GM19328 (cell line): ENCODE measurements around the gene LINGO3.

ENCODE experiments used
- ATAC-seq: cut with Tn5 transposase; IDR thresholded peaks from one replicate; pipeline ENCODE4 v1.9.1; 2021; ENCODE audit warnings: mild to moderate bottlenecking, moderate library complexity; ENCODE audit not compliant: unreplicated experiment

Gene LINGO3

DNA sequence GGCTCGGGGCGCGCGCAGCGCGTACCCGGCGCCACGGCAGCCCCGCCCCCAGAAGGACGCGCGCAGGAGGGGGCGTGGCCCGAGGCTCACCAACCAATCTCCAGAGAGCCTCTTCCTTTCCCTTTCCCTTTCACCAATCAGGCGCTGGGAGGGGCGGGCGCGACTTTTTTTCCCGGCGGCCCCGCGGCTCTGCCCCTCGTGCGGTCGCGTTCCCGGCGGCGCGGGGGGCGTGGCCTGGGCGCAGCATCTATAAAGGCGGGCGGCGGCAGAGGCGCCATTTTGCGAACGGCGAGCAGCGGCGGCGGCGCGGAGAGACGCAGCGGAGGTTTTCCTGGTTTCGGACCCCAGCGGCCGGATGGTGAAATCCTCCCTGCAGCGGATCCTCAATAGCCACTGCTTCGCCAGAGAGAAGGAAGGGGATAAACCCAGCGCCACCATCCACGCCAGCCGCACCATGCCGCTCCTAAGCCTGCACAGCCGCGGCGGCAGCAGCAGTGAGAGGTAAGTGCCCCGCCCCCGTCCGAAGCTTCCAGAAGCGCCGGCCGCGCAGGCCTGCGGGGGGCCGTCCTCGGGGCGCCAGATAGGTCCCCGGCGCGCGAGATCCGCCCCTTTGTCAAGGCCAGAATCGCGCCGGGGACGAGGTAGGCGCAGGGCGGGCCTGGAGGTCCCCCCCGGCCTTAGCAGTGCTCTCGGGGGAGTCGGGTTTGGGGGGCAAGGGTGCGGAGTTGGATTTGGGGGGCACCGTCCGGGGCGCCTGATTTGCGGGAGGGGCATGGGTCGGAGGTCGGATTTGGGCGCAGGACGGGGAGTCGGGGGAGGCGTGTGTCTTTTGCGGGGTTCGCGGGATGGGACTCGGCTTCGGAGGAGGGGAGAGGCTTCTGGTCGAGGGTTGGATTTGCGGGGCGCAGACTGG is 38.5 kb downstream of the LINGO3 start:
- peak; percentile 60 for ATAC-seq

DNA sequence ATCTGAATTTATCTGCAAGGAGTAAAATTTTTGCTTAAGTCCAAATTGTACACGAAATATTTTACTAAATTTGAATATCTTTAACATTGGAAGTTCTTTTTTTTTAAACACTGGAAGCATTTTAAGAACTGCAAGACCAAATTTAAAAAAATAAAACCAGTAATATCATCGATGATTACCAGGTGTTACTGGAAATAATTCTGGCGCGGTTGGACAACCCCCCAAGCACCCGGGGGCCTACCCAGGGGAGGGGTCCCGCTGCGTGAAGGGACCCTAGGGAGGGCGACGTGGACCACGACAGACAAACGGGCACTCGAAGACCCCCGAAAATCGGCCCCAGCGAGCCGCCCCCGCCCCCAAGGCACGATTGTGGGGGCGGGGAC is 39.1 kb downstream of the LINGO3 start:
- ATAC-seq = no peak

DNA sequence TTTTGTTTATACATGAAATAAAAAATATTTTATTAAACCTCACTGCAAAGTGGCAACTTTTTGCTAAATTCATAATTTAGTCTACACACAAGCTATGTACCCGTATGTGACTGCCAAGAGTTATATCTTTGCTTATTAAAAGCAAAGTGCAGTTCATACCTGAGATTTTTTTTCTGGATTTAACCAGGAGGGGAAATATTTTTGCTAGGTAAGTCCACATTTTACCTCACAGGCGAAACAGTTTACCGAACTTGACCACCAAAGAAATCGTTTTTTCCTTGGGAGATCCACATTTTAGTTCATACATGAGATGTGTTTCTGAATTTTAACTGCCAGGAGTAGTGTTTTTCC is 39.5 kb downstream of the LINGO3 start:
- no peak for ATAC-seq

DNA sequence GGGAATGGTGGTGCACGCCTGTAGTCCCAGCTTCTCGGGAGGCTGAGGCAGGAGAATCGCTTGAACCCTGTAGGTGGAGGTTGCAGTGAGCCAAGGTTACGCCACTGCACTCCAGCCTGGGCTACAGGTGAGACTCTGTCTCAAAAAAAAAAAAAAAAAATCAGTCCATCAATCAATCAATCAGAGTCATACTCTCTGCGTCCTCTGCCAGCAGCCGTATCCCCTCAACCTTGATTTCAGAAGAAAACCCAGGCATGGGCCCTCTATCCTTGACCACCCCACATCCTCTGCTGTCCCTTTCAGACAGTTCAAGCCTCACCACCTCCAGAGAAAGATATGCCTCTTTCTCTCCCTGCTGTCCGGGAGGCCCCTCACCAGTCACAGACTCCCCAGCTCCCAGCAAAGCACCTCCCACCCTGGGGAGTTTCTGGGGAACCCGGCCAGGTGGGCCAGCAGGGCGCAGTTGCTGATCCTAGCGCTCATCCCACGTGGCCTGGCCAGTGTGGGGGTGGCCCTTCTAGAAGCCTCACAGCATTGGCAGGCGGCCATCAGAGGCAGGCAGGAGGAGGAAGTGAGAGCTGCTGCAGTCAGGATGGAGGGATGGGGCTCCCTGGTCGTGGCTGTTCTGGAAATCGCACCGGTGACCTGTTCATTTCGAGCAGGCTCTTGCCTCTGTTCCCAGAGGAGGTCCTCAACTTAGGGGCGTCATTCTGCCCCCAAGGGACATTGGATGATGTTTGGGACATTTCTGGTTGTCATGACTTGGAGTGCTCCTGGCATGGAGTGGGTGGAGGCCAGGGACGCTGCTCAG is 41.6 kb downstream of the LINGO3 start:
- ATAC-seq = no peak

DNA sequence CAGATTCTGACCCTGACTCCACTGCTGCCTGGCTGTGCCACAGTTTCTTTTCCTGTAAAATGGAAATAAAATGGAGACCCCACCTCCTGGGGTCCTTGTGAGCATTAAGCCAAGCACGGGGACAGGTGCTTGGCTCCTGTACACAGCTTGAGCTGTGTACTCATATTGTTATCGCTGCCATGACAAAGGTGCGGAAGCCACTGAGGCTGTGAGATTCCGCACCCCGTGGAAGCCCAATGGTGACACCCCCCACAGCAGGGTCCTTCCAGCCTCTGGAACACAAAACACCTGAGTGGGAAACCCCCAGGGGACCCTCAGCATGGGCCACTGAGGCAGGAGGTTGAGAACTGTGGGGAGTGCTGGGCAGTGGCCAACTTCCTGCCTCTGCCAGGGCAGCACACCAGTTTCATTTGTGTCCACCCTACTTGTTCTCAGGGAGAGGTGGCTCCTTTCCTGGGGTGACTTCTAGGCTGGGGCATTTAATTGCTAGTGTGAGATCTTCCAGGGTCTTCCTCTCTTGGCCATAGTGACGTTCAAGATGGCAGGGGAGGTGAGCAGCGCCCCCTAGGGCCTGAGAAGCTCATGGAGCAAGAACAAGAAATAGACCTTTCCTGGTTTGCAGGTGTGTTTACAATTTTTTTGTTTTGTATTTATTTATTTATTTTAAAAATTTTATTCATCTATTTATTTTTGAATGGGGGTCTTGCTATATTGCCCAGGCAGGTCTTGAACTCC is 46.3 kb downstream of the LINGO3 start:
- no peak for ATAC-seq

DNA sequence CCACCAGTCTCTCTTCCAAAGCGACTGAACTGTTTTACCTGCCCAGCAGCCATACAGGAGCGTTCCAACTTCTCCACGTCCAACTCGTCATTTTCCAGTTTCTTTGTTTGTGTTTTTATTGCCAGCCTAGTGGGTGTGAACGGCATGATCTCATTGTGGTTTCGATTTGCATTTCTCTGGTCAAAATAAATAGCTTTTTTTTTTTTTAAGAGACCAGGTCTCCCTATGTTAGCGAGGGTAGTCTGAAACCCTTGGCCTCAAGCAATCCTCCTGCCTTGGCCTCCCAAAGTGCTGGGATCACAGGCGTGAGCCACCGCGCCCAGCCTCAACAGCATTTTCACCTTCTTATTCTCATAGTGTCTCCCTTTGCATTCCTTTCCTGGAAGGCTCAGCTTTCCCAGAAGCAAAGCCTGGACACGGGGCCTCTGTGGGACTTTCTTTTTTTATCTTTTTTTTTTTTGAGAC is 47.6 kb downstream of the LINGO3 start:
- no peak for ATAC-seq

DNA sequence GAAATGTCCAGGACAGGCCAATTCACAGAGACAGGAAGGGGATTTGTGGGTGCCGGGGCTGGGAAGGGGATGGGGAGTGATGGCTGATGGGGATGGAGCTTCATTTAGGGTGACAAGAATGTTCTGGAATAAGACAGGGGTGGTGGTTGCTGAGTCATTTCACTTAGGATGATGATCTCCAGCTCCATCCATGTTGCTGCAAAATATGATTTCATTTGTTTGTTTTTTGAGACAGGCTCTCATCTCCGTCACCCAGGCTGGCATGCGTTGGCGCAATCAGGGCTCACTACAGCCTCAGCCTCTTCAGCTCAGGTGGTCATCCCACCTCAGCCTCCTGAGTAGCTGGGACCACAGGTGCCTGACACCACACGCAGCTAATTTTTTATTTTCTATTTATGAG is 48.6 kb downstream of the LINGO3 start:
- ATAC-seq = no peak
